GM12878 (cell line): Measurements from ENCODE around the gene COL25A1. TPM values are rescaled to one million over a fixed set of nuclear protein-coding genes. Genes with fewer than 3 reads are reported as not detected.

Experiments used
- ATAC-seq: fragments of 200-7000 bp; cut with Tn5 transposase; 3 replicates; pipeline ENCODE4 v1.9.1; 2020; ENCODE audit warnings: mild to moderate bottlenecking, moderate library complexity
- BruUV-seq: library from RNA; stranded (reverse); fragments of 400-500 nt; replicated peaks from 2 replicates; lab custom pipeline; 2021; lab: Mats Ljungman, UMichigan
- CTCF ChIA-PET: fragments of 300-600 bp; sonication (Branson Sonifier 250); formaldehyde crosslinking; extraction: SDS; loops from one replicate; lab custom pipeline; 2021; ENCODE audit warnings: inconsistent platforms; lab: Yijun Ruan, JAX
- POLR2A ChIA-PET: fragments of 350-600 bp; formaldehyde crosslinking; extraction: SDS; loops from one replicate; lab custom pipeline; 2021; ENCODE audit warnings: inconsistent platforms; lab: Charles Lee
- RAD21 ChIA-PET: fragments of 300-600 bp; sonication (Branson Sonifier 250); formaldehyde crosslinking; loops from one replicate; lab custom pipeline; 2023; ENCODE audit warnings: antibody characterized with exemption; ENCODE audit not compliant: unreplicated experiment; lab: Charles Lee
- SMC1A ChIA-PET: fragments of 300-600 bp; sonication (Branson Sonifier 250); formaldehyde crosslinking; loops from one replicate; lab custom pipeline; 2023; ENCODE audit not compliant: unreplicated experiment, uncharacterized antibody; lab: Charles Lee
- DNase-seq: peaks from one replicate; pipeline ENCODE4 v3.0.0-alpha.2; 2011; ENCODE audit warnings: low read depth, low spot score
- FAIRE-seq: peaks from 3 replicates; lab custom pipeline; 2011; peaks lifted over from hg19 to GRCh38; lab: Jason Lieb, UNC
- H2AFZ ChIP-seq: 2 replicates; pipeline ENCODE4 v1.6.0; 2011; ENCODE audit warnings: low read depth, low read length, control low read depth; ENCODE audit not compliant: control insufficient read depth
- H3K27ac ChIP-seq: 2 replicates; pipeline ENCODE4 v1.5.1; 2011; ENCODE audit warnings: control low read depth; ENCODE audit not compliant: control insufficient read depth, insufficient read depth
- H3K27me3 ChIP-seq, 2 experiments: replicated peaks in 1 of 2; 2 replicates each; pipeline versions ENCODE4 v1.6.0 to v1.6.1; 2011; ENCODE audit warnings: low read length in 1 of 2; ENCODE audit not compliant: control insufficient read depth in 2 of 2, insufficient read depth in 2 of 2
- H3K36me3 ChIP-seq, 2 experiments: 2 replicates each; pipeline ENCODE4 v1.5.1; 2011; ENCODE audit warnings: low read length in 1 of 2; ENCODE audit not compliant: control insufficient read depth in 2 of 2, insufficient read depth in 2 of 2
- H3K4me1 ChIP-seq: 2 replicates; pipeline ENCODE4 v1.6.1; 2011; ENCODE audit warnings: mild to moderate bottlenecking, low read length, moderate library complexity, mixed read lengths; ENCODE audit not compliant: control insufficient read depth, insufficient read depth
- H3K4me2 ChIP-seq: 2 replicates; pipeline ENCODE4 v1.6.0; 2011; ENCODE audit warnings: control low read depth; ENCODE audit not compliant: control insufficient read depth, insufficient read depth
- H3K4me3 ChIP-seq: fragments of 200-600 bp; sonication (generic); 2 replicates; pipeline ENCODE4 v1.5.1; 2016
- H3K79me2 ChIP-seq: 2 replicates; pipeline ENCODE4 v1.6.0; 2011; ENCODE audit warnings: low read length; ENCODE audit not compliant: control insufficient read depth, insufficient read depth
- H3K9ac ChIP-seq: 2 replicates; pipeline ENCODE4 v1.8.0; 2011; ENCODE audit warnings: low read length, control low read depth, mixed read lengths; ENCODE audit not compliant: control insufficient read depth, insufficient read depth
- H3K9me3 ChIP-seq: replicated peaks from 3 replicates; pipeline ENCODE4 v1.5.1; 2011; ENCODE audit warnings: mild to moderate bottlenecking, low read length; ENCODE audit not compliant: control insufficient read depth, insufficient read depth
- H4K20me1 ChIP-seq: 2 replicates; pipeline ENCODE4 v1.6.0; 2011; ENCODE audit not compliant: control insufficient read depth, insufficient read depth
- BCL11A ChIP-seq: IDR thresholded peaks from 2 replicates; pipeline ENCODE4 v1.6.1; 2011; ENCODE audit warnings: low read depth, low read length
- RB1 ChIP-seq: fragments of 450-650 bp; formaldehyde crosslinking; IDR thresholded peaks from 2 replicates; pipeline ENCODE4 v1.6.1; 2017; ENCODE audit warnings: mild to moderate bottlenecking, borderline replicate concordance
- WGBS: methylation state at CpG from one replicate; pipeline ENCODE4 v1.1.6; 2016; ENCODE audit warnings: low lambda C conversion rate; ENCODE audit not compliant: insufficient replicate concordance, insufficient coverage; ENCODE audit errors: missing lambda C conversion rate; 5-methylcytosine and 5-hydroxymethylcytosine counted together
- in situ Hi-C: fragments of 300-500 bp; cut with MboI; formaldehyde crosslinking; loops from 9 replicates; pipeline ENCODE4 v1.14.3; 2018; ENCODE audit warnings: mixed read lengths
- intact Hi-C: fragments of 100-400 bp; cut with micrococcal nuclease; formaldehyde crosslinking; loops from one replicate; pipeline ENCODE4 v1.14.2; 2022; ENCODE audit not compliant: unreplicated experiment
- polyA plus RNA-seq, 11 experiments: library from polyadenylated mRNA; depleted of rRNA in 4 of 11; unstranded in 6 of 11; stranded (reverse) in 5 of 11; fragments of >200 nt; fragmentation: Nextera tagmentation in 4 of 11; fragmentation: Illumina TruSeq in 1 of 11; extraction: Ambion mirVana in 4 of 11; extraction: Trizol in 1 of 11; gene quantifications; 1 replicate in 1 of 11; 2 replicates in 10 of 11; pipeline versions ENCODE4 v1.2.1 to v1.2.3, GENCODE V29; 2011 to 2016; ENCODE audit warnings: inconsistent platforms in 2 of 11, missing spikeins in 2 of 11, low read depth in 1 of 11
- total RNA-seq, 4 experiments: library from RNA; depleted of rRNA in 3 of 4; stranded (reverse); fragments of >200 nt in 3 of 4; fragmentation: Illumina TruSeq in 1 of 4; extraction: Trizol in 1 of 4; gene quantifications; 2 replicates each; pipeline versions ENCODE4 v1.2.1 to v1.2.3, GENCODE V29; 2013 to 2021
- TF ChIP-seq, protein P1 (sequence below): fragments of 450-650 bp; formaldehyde crosslinking; IDR thresholded peaks from 2 replicates; pipeline ENCODE4 v1.4.0; 2022; ENCODE audit warnings: mild to moderate bottlenecking, moderate library complexity
- TF ChIP-seq, protein P2 (sequence below): fragments of 450-650 bp; formaldehyde crosslinking; IDR thresholded peaks from 2 replicates; pipeline ENCODE4 v1.5.0; 2022; ENCODE audit warnings: mild to moderate bottlenecking, missing genetic modification characterization

COL25A1 gene
- total and polyA plus RNA-seq, 10 of the 15 experiments (the other 5 are each of a cell fraction or from before 2014, with no cell fraction given): 0.01 to 0.26 (median 0.12) TPM; not detected in 6

DNA sequence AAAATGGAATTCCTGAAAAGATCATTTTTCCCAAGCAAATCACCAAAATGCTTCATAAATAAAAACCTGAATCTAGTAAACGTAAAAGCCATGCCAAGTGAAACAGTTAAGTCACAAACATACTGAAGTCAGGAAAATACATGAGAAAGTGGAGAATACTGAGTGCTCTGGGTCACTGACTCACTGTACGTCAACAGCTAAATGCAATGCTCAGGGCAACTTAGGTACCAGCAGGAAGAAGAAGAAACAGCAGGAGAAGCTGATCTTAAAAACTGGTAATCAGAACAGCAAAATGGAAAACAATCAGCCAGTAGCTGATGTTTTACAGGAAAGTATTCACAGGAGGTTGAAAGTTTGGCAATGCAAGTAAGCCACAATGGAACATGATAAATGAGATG is 287.0 kb downstream of the COL25A1 start:
- H3K36me3 ChIP-seq: no peaks in the 10 kb centered on the region
- no peaks in the 10 kb centered on the region for H4K20me1 ChIP-seq
- CTCF ChIA-PET: no interaction called here
- TF ChIP-seq RB1 (no peak), BCL11A (no peak)
- TF ChIP-seq, protein P1, sequence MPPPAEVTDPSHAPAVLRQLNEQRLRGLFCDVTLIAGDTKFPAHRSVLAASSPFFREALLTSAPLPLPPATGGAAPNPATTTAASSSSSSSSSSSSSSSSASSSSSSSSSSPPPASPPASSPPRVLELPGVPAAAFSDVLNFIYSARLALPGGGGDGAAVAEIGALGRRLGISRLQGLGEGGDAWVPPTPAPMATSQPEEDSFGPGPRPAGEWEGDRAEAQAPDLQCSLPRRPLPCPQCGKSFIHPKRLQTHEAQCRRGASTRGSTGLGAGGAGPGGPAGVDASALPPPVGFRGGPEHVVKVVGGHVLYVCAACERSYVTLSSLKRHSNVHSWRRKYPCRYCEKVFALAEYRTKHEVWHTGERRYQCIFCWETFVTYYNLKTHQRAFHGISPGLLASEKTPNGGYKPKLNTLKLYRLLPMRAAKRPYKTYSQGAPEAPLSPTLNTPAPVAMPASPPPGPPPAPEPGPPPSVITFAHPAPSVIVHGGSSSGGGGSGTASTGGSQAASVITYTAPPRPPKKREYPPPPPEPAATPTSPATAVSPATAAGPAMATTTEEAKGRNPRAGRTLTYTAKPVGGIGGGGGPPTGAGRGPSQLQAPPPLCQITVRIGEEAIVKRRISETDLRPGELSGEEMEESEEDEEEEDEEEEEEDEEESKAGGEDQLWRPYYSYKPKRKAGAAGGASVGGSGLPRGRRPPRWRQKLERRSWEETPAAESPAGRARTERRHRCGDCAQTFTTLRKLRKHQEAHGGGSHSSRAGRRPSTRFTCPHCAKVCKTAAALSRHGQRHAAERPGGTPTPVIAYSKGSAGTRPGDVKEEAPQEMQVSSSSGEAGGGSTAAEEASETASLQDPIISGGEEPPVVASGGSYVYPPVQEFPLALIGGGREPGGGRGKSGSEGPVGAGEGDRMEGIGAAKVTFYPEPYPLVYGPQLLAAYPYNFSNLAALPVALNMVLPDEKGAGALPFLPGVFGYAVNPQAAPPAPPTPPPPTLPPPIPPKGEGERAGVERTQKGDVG (CRISPR knock-in tag): no peak
- TF ChIP-seq, protein P2, sequence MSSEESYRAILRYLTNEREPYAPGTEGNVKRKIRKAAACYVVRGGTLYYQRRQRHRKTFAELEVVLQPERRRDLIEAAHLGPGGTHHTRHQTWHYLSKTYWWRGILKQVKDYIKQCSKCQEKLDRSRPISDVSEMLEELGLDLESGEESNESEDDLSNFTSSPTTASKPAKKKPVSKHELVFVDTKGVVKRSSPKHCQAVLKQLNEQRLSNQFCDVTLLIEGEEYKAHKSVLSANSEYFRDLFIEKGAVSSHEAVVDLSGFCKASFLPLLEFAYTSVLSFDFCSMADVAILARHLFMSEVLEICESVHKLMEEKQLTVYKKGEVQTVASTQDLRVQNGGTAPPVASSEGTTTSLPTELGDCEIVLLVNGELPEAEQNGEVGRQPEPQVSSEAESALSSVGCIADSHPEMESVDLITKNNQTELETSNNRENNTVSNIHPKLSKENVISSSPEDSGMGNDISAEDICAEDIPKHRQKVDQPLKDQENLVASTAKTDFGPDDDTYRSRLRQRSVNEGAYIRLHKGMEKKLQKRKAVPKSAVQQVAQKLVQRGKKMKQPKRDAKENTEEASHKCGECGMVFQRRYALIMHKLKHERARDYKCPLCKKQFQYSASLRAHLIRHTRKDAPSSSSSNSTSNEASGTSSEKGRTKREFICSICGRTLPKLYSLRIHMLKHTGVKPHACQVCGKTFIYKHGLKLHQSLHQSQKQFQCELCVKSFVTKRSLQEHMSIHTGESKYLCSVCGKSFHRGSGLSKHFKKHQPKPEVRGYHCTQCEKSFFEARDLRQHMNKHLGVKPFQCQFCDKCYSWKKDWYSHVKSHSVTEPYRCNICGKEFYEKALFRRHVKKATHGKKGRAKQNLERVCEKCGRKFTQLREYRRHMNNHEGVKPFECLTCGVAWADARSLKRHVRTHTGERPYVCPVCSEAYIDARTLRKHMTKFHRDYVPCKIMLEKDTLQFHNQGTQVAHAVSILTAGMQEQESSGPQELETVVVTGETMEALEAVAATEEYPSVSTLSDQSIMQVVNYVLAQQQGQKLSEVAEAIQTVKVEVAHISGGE (CRISPR knock-in tag): no peak
- no peak overlapping the region for H3K27ac ChIP-seq
- no peaks in the 10 kb centered on the region; the same call in 2 of the 3 replicates for H3K9me3 ChIP-seq
- WGBS: 10% methylated on average over 2 of the region's 2 CpGs
- in situ Hi-C loops: no loop called here
- no peak for ATAC-seq
- SMC1A ChIA-PET: no interaction called here
- FAIRE-seq: no peak
- no peak overlapping the region for H3K4me2 ChIP-seq
- no peaks in the 10 kb centered on the region for H3K27me3 ChIP-seq
- POLR2A ChIA-PET: no interaction called here
- no peak overlapping the region for H2AFZ ChIP-seq
- H3K79me2 ChIP-seq: no peaks in the 10 kb centered on the region
- BruUV-seq: no TSS peak
- no peak for DNase-seq
- H3K4me1 ChIP-seq: no peaks in the 10 kb centered on the region
- intact Hi-C loops: no loop called here
- no peak overlapping the region for H3K9ac ChIP-seq
- RAD21 ChIA-PET: no interaction called here
- no peak overlapping the region for H3K4me3 ChIP-seq
